ENCODE measurements around the gene TGFB2.

- TF ChIP-seq CTCF (IDR thresholded peaks at IDR 0.05; ENCODE audit: borderline replicate concordance, extremely low read depth, low read length, poor library complexity, severe bottlenecking) = no peak
- no peak for TF ChIP-seq EZH2 (IDR thresholded peaks at IDR 0.05; ENCODE audit: borderline replicate concordance, low read depth, low read length, severe bottlenecking)
These were observed 118.3 kb downstream of the TGFB2 start for GRCh38 chr1:218463194-218464156.

Data from DND-41 (cell line).